H9 (cell line): ENCODE results near the gene FICD. TPM values are rescaled to one million over a fixed set of nuclear protein-coding genes. Genes with fewer than 3 reads are reported as not detected.

Experiments
- DNase-seq: peaks from one replicate; pipeline ENCODE4 v3.0.0-alpha.2; 2017
- H2AFZ ChIP-seq: one replicate; pipeline ENCODE4 v1.6.1; 2013; ENCODE audit warnings: mild to moderate bottlenecking, low read length, control low read depth, moderate library complexity
- H2AK5ac ChIP-seq: 2 replicates; pipeline ENCODE4 v1.6.1; 2013; ENCODE audit warnings: low read length, control low read depth, mixed read lengths; ENCODE audit not compliant: insufficient read length
- H2BK120ac ChIP-seq: one replicate; pipeline ENCODE4 v1.6.1; 2013; ENCODE audit warnings: low read depth, mild to moderate bottlenecking, low read length, control low read depth, inconsistent platforms; ENCODE audit not compliant: poor library complexity, severe bottlenecking
- H2BK12ac ChIP-seq: 2 replicates; pipeline ENCODE4 v1.6.1; 2013; ENCODE audit warnings: low read length, control low read depth, mixed read lengths, low read depth; ENCODE audit not compliant: insufficient read length
- H2BK15ac ChIP-seq: 2 replicates; pipeline ENCODE4 v1.6.1; 2013; ENCODE audit warnings: low read depth, low read length, control low read depth
- H2BK20ac ChIP-seq: one replicate; pipeline ENCODE4 v1.6.1; 2013; ENCODE audit warnings: low read depth, mild to moderate bottlenecking, low read length, control low read depth, inconsistent platforms; ENCODE audit not compliant: poor library complexity, severe bottlenecking
- H2BK5ac ChIP-seq: 2 replicates; pipeline ENCODE4 v1.6.1; 2013; ENCODE audit warnings: low read length, control low read depth, mixed read lengths; ENCODE audit not compliant: insufficient read length
- H3K14ac ChIP-seq: 2 replicates; pipeline ENCODE4 v1.6.1; 2013; ENCODE audit warnings: low read length, control low read depth; ENCODE audit not compliant: insufficient read depth
- H3K18ac ChIP-seq: 2 replicates; pipeline ENCODE4 v1.6.1; 2013; ENCODE audit warnings: low read depth, mild to moderate bottlenecking, mixed read lengths, low read length, control low read depth; ENCODE audit not compliant: insufficient read length
- H3K23ac ChIP-seq: 2 replicates; pipeline ENCODE4 v1.6.1; 2013; ENCODE audit warnings: low read length, control low read depth, mixed read lengths, low read depth; ENCODE audit not compliant: insufficient read length
- H3K23me2 ChIP-seq: 2 replicates; pipeline ENCODE4 v1.6.1; 2013; ENCODE audit warnings: low read depth, mild to moderate bottlenecking, mixed read lengths, low read length, control low read depth; ENCODE audit not compliant: insufficient read length, poor library complexity, severe bottlenecking
- H3K27ac ChIP-seq: 2 replicates; pipeline ENCODE4 v1.5.1; 2013; ENCODE audit warnings: low read length, control low read depth, mixed read lengths, low read depth; ENCODE audit not compliant: insufficient read length
- H3K27me3 ChIP-seq: 2 replicates; pipeline ENCODE4 v1.6.1; 2013; ENCODE audit warnings: low read length, control low read depth, inconsistent platforms; ENCODE audit not compliant: insufficient read depth
- H3K4ac ChIP-seq: 2 replicates; pipeline ENCODE4 v1.6.1; 2013; ENCODE audit warnings: low read depth, mild to moderate bottlenecking, control low read depth, inconsistent platforms, low read length, moderate library complexity
- H3K4me1 ChIP-seq: 2 replicates; pipeline ENCODE4 v1.6.1; 2013; ENCODE audit warnings: low read length, control low read depth, inconsistent platforms; ENCODE audit not compliant: insufficient read depth
- H3K4me2 ChIP-seq: 2 replicates; pipeline ENCODE4 v1.6.1; 2013; ENCODE audit warnings: low read length, control low read depth, mixed read lengths; ENCODE audit not compliant: insufficient read length, insufficient read depth
- H3K56ac ChIP-seq: 2 replicates; pipeline ENCODE4 v1.6.1; 2013; ENCODE audit warnings: low read depth, mild to moderate bottlenecking, mixed read lengths, low read length, control low read depth; ENCODE audit not compliant: insufficient read length
- H3K79me1 ChIP-seq: 2 replicates; pipeline ENCODE4 v1.6.1; 2013; ENCODE audit warnings: low read depth, mild to moderate bottlenecking, moderate library complexity, low read length, control low read depth, inconsistent platforms; ENCODE audit not compliant: insufficient read depth, poor library complexity, severe bottlenecking
- H3K79me2 ChIP-seq: 2 replicates; pipeline ENCODE4 v1.6.1; 2013; ENCODE audit warnings: low read length, control low read depth, inconsistent platforms; ENCODE audit not compliant: insufficient read depth
- H3K9ac ChIP-seq: 2 replicates; pipeline ENCODE4 v1.6.1; 2013; ENCODE audit warnings: low read length, control low read depth, mixed read lengths; ENCODE audit not compliant: insufficient read length; ENCODE audit errors: extremely low read depth
- H3K9me3 ChIP-seq: one replicate; pipeline ENCODE4 v1.6.1; 2013; ENCODE audit warnings: low read depth, low read length, inconsistent platforms; ENCODE audit not compliant: control insufficient read depth
- H3T11ph ChIP-seq: one replicate; pipeline ENCODE4 v1.6.1; 2013; ENCODE audit warnings: mild to moderate bottlenecking, low read length, control low read depth, inconsistent platforms
- H4K20me1 ChIP-seq: one replicate; pipeline ENCODE4 v1.6.1; 2013; ENCODE audit not compliant: control insufficient read depth, insufficient read length, insufficient read depth
- H4K5ac ChIP-seq: 2 replicates; pipeline ENCODE4 v1.6.1; 2013; ENCODE audit warnings: low read depth, mild to moderate bottlenecking, mixed read lengths, low read length, control low read depth; ENCODE audit not compliant: insufficient read length
- H4K8ac ChIP-seq: replicated peaks from 2 replicates; pipeline ENCODE4 v1.6.1; 2013; ENCODE audit warnings: low read length, control low read depth, mixed read lengths, low read depth; ENCODE audit not compliant: insufficient read length
- H4K91ac ChIP-seq: 2 replicates; pipeline ENCODE4 v1.6.1; 2013; ENCODE audit warnings: low read depth, mild to moderate bottlenecking, moderate library complexity, mixed read lengths, low read length, control low read depth; ENCODE audit not compliant: insufficient read length
- H3K27ac Mint-ChIP-seq, 3 experiments: 2 replicates in 2 of 3; 3 replicates in 1 of 3; pipeline ENCODE4 v1.8.0; 2020 to 2021; ENCODE audit warnings: mixed read lengths in 3 of 3, mild to moderate bottlenecking in 1 of 3, moderate library complexity in 1 of 3
- H3K27me3 Mint-ChIP-seq: 2 replicates; pipeline ENCODE4 v1.8.0; 2021; ENCODE audit warnings: low read depth, mild to moderate bottlenecking, moderate library complexity, mixed read lengths
- H3K36me3 Mint-ChIP-seq, 3 experiments: 2 replicates in 2 of 3; 3 replicates in 1 of 3; pipeline ENCODE4 v1.8.0; 2020 to 2021; ENCODE audit warnings: low read depth in 3 of 3, mixed read lengths in 3 of 3; ENCODE audit not compliant: insufficient read depth in 1 of 3
- H3K4me1 Mint-ChIP-seq, 2 experiments: 2 replicates each; pipeline ENCODE4 v1.8.0; 2020; ENCODE audit warnings: mixed read lengths in 2 of 2
- H3K4me3 Mint-ChIP-seq, 2 experiments: 2 replicates in 1 of 2; 3 replicates in 1 of 2; pipeline ENCODE4 v1.8.0; 2020 to 2021; ENCODE audit warnings: mild to moderate bottlenecking in 2 of 2, mixed read lengths in 2 of 2, moderate library complexity in 1 of 2
- H3K9me3 Mint-ChIP-seq, 2 experiments: 2 replicates in 1 of 2; 3 replicates in 1 of 2; pipeline ENCODE4 v1.8.0; 2020; ENCODE audit warnings: mild to moderate bottlenecking in 2 of 2, mixed read lengths in 2 of 2, moderate library complexity in 1 of 2
- WGBS: extraction: QIAGEN DNeasy Blood & Tissue Kit; methylation state at CpG from one replicate; pipeline ENCODE4 v1.1.7; 2013; ENCODE audit warnings: missing lambda C conversion rate, low lambda C conversion rate, mixed read lengths; ENCODE audit not compliant: insufficient read length; ENCODE audit errors: extremely low coverage; 5-methylcytosine and 5-hydroxymethylcytosine counted together
- total RNA-seq: library from RNA; stranded (reverse); gene quantifications from 2 replicates; pipeline ENCODE4 v1.2.1, GENCODE V29; 2021
- TF ChIP-seq, protein P1 (sequence below): fragments of 200-600 bp; sonication (generic); conservative IDR thresholded peaks from 3 replicates; pipeline ENCODE4 v1.8.0; 2021; ENCODE audit warnings: antibody characterized with exemption, mild to moderate bottlenecking

Gene FICD
- total RNA-seq, 1 experiment from 2014 or later = 5.1 TPM

DNA sequence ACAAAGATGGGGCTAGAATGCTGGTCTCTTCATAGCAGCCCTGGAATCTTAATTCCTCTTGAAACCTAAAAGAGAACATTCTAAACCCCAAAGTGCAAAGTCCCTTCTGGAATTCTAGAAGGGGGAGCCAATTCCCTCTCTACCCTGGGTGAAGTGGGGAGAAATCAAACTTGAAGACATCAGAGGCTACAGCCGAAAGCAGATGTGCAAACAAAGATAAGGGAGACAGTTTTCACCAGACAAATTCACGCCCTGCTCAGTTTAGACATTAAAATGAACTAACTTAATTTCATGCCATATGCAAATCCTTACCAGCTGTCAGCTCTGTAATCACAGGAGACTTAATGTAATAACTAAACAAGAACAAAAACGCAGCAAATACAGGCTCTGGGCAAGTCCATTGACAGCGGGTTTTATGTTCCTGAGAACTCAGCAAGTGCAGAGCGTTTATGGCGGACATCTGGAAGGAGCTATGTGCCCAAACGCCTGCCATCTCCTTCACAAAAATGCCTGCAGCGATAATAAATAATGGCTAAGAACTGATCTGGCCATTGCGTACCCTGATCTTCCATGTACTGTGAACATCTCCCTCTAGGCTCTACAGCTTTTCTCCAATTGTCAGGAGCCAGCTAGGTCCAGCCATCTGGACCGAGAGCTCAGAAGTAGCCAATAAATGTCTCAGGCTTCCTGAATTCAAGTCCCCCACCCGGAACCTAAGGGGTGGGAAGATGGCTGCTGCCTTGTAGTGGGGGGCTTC lies 19.1 kb upstream of the FICD start:
- Histone ChIP-seq H3K4me1 (no peaks in the 10 kb centered on the region), H3K4ac (no peak overlapping the region), H4K91ac (no peak overlapping the region), H4K8ac (no peak overlapping the region), H3K27me3 (no peaks in the 10 kb centered on the region), H3K9me3 (no peaks in the 10 kb centered on the region), H3K14ac (no peak overlapping the region), H3K9ac (no peak overlapping the region), H3K23ac (no peak overlapping the region), H3T11ph (no peak overlapping the region), H3K79me2 (no peaks in the 10 kb centered on the region), H3K4me2 (no peak overlapping the region), H2BK20ac (no peak overlapping the region), H3K79me1 (no peaks in the 10 kb centered on the region), H3K23me2 (no peaks in the 10 kb centered on the region), H2BK15ac (no peak overlapping the region), H3K18ac (no peak overlapping the region), H2BK120ac (no peak overlapping the region), H4K5ac (no peak overlapping the region), H2AK5ac (no peak overlapping the region), H2BK12ac (no peak overlapping the region), H3K56ac (no peak overlapping the region), H3K27ac (no peak overlapping the region), H4K20me1 (no peaks in the 10 kb centered on the region), H2BK5ac (no peak overlapping the region), H2AFZ (no peak overlapping the region)
- WGBS = no CpG with 5 or more reads among the region's 11 CpGs
- TF ChIP-seq, protein P1, sequence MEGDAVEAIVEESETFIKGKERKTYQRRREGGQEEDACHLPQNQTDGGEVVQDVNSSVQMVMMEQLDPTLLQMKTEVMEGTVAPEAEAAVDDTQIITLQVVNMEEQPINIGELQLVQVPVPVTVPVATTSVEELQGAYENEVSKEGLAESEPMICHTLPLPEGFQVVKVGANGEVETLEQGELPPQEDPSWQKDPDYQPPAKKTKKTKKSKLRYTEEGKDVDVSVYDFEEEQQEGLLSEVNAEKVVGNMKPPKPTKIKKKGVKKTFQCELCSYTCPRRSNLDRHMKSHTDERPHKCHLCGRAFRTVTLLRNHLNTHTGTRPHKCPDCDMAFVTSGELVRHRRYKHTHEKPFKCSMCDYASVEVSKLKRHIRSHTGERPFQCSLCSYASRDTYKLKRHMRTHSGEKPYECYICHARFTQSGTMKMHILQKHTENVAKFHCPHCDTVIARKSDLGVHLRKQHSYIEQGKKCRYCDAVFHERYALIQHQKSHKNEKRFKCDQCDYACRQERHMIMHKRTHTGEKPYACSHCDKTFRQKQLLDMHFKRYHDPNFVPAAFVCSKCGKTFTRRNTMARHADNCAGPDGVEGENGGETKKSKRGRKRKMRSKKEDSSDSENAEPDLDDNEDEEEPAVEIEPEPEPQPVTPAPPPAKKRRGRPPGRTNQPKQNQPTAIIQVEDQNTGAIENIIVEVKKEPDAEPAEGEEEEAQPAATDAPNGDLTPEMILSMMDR = no peak
- Mint-ChIP-seq H3K4me3 (no peak overlapping the region), H3K27ac (no peak overlapping the region; a peak in 1 of 7 replicates), H3K9me3 (no peaks in the 10 kb centered on the region; a peak in 1 of 5 replicates), H3K27me3 (peaks cover 11% of the 10 kb centered on the region), H3K4me1 (no peaks in the 10 kb centered on the region), H3K36me3 (no peaks in the 10 kb centered on the region)
- no peak for DNase-seq
